ENCODE data around the gene WDR45B.
"Not testable (repeated sequence)": the region's sequence is repeated elsewhere in the genome, so short reads cannot be mapped to it uniquely, and the experiment has no call there.

WDR45B gene

GRCh38 chr17:82655523-82655922, 7.3 kb upstream of the WDR45B start:
- no peak for DNase-seq

GRCh38 chr17:82655038-82655479, 6.8 kb upstream of the WDR45B start:
- no peak for DNase-seq

- DNase-seq, result not testable (repeated sequence)
Observed at GRCh38 chr17:82654611-82655010, 6.4 kb upstream of the WDR45B start.

- no peak for DNase-seq
Observed at GRCh38 chr17:82653651-82654528, 5.6 kb upstream of the WDR45B start.

GRCh38 chr17:82650723-82651122, 2.5 kb upstream of the WDR45B start:
- no peak for DNase-seq

- no peak for DNase-seq
Observed at GRCh38 chr17:82649501-82650261, 1.4 kb upstream of the WDR45B start.

- DNase-seq, result no peak
Observed at GRCh38 chr17:82648742-82649331, 593 bp upstream of the WDR45B start.

DNA sequence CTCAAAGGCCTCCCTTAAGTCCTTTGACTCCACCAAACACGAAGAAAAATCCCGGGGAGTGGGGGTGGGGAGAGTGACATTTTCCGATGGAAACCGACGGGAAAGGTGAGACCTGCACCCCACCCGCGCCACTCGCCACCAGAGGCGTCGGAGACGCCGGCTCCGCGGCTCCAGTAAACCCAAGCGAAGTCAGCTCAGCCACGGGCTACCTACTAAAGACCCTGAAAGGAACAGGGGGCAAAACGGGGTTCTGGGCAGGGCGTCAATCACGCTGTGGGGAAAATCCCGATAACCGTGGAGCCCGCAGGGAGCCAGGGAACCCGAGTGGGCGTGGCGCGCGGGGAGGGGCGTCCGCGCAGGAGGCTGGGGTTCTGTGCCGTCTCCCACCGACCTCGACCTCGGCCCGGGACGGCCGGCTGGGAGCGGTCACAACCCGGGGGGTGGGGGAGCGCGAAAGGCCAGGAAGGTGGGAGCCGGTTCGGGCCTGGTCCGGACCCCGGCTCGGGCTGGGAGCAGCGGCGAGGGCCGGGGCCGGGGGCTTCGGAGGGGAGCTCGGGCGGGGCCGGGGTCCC, 565 bp downstream of the WDR45B start:
- peak; percentile 52 to 64 for DNase-seq

DNA sequence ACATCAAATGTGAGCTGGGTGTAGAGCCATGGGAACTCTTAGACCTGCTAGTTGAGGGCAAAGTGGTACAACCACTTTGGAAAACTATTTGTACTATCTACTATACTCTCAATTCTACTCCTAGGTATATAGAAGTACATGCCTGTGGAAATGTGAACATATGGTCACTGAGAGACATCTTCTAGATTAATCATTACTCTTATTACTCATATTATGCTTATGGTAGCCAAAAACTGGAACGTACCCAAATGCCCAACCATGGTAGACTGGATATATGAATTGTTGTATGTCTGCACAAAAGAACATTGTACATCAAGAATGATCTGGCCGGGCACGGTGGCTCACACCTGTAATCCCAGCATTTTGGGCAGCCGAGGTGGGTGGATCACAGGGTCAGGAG, 2.7 kb downstream of the WDR45B start:
- no peak for DNase-seq

DNA sequence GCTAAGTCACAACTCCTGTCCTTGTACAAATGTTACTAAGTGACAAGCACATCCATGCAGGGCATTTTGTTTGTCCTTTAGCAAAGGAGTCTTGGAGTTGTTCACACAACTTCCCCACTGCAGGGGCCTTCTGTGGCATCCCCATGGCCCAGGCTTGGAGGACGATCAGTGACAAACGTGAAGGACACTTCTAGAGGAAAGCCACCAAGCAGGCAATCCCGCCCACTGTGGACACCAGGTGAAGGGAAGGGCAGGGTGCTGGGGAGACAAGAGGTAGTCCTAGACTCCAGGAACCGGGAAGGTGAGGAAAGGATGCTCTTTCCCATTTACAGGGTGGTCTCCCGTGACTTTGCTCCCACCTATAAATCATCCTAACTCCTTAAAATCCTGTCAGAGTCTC, 4.1 kb downstream of the WDR45B start:
- DNase-seq, result no peak

DNA sequence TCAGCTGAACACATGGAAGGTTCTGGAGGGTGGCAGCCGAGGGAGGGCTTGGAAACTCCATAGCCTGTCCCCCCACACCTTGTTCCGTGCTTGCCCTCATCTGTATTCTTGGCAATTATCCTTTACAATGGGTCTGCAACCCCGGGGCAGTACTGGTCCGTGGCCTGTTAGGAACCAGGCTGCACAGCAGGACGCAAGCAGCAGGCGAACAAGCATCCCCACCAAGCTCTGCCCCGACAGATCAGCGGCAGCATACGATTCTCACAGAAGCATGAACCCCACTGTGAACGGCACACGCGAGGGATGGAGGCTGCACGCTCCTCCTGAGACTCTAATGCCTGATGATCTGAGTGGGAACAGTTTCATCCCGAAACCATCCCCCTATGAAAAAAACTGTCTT, 6.2 kb downstream of the WDR45B start:
- DNase-seq, result no peak

DNA sequence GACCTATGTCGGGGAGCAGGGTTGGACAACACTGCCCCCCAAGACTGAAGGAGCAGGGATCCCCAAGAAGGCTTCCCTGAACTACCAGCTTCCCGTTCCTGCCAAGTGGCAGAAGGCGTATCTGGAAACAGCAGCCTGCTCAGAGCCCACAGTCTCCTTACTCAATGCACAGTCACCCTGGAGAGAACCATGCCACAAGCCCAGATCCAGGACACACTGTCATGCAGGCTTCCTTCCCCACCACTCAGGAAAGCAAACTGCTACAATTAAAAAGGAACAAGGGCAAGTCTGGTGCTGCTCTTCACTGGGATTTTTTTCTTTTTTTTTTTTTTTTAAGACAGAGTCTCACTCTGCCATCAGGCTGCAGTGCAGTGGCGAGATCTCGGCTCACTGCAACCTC, 8.2 kb downstream of the WDR45B start:
- DNase-seq, result no peak

DNA sequence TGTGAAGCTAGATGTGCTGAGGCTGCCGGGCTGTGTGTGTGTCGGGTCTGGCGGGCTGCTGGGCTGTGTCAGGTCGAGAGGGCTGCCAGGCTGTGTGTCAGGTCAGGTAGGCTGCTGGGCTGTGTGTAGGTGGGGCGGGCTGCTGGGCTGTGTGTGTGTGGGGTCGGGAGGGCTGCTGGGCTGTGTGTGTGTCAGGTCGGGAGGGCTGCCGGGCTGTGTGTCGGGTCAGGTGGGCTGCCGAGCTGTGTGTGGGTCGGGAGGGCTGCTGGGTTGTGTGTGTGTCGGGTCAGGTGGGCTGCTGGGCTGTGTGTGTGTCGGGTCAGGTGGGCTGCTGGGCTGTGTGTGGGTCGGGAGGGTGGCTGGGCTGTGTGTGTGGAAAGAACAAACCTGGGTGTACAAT, 8.6 kb downstream of the WDR45B start:
- no peak for DNase-seq

- DNase-seq, result no peak
Observed at GRCh38 chr17:82638183-82638773, 10.0 kb downstream of the WDR45B start.

DNA sequence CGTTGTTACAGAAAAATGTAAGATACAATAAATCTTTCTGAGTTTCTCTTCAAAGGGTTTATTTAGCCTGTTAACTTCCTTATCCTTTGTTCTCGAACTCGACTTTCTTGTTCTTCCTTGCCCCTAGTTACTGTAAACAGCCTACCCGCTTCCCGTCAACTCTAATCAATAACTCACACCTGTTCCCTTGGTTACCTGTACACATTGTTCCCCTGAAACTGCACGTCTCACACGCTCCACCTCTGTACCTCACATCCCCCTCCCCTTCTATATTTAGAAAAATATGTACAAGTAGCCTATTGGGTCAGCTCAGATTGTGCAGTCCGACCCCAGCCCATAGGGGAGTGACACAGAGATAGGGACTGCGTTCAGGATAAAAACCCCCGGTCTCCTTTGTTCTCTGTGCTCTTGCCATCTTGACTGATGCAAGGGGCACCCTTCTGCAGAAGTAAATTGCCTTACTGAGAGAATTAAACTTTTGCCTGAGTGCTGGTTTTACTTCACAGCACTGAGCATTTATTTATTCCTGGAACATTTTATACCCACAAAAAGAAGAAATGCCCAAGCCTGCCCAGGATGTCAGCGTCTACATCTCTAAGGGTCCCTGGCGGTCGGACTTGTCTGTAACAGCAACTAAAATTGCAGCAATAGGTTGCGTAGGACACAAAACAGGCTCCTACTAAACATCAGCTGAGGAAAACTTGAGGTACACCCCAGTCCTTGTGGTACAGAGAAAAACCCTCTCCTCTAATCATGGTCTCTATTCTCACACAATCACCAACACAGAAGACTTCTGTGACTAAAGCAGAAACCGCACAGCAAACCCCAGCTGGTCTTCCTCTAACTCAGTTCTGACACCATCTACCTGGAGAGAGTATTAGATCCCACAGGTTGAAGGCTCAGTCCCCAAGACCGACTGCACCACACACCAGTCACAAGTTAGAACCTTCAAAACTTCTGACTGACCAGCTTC, 11.3 kb downstream of the WDR45B start:
- DNase-seq, result no peak

- DNase-seq, result no peak
Observed at GRCh38 chr17:82633343-82633742, 14.9 kb downstream of the WDR45B start.

DNA sequence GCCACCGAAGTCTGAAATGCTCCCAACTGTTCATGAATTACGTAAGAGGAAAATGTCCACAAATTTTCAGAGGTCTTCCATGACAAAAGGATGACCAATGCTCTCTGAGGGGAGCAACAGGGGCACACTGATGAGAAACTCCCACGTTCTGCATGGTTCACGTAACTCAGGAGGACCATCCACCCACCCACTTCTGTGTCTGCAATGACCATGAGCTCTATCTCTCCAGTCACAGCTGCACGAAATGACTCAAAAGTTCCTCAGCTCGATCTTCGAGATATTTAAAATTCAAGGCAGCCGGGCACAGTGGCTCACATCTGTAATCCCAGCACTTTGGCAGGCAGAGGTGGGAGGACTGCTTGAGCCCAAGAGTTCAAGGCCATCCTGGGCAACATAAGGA, 15.8 kb downstream of the WDR45B start:
- no peak for DNase-seq

- no peak for DNase-seq
Observed at GRCh38 chr17:82631544-82631943, 16.7 kb downstream of the WDR45B start.

DNA sequence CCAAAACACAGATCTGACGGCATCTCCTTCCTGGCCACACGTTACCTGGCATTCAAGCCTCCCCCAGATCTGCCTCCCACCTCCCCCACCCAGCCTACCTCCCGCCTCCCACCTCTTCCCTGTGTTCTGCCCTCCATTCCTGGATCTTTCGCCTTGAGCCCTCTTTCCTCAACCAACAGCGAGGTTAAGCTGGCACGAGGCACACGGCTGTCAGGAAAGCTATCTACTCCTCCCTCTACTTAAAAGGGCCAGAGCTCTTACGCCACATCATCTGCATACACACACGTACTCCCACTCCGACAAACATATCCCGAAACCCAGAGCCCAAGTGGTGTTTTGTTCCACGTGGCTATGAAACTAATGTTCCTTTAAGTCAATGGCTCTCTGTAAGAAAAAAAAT, 18.0 kb downstream of the WDR45B start:
- DNase-seq, result no peak

DNA sequence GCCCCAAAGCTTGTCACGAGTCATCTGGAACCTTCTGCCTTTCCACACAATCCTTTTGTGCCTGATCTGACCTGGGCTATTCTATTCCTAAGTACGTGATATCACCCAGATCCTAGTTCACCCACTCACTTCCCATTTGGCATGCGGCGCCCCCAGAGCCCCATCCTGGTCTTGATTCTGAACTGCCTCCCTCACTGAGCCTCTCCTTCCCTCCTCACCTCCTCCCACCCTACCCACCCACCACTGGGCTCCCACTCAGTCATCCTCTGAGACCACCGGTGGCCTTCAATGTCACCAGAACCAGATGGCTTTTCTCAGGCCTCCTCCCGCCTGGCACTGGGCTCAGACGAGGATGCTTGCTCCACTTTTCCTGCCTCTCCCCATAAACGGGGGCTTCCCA, 18.5 kb downstream of the WDR45B start:
- no peak for DNase-seq

GRCh38 chr17:82627405-82627804, 20.8 kb downstream of the WDR45B start:
- no peak for DNase-seq

DNA sequence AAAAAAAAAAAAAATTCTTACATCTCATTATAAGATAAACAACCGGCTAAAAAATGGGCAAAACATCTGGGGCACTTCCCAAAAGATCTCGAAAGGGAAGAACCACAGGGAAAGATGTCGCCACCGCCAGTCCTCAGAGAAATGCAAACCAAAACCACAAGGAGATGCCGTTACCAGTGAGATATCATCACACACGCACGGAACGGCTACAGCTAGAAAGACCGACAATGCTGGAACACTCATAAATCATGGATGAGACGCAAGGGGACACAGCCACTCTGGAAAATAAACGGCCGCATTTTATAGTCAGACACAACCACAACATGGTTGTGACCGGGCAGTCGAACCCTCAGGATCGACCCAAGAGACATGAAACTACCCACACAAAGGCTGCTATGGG, 24.5 kb downstream of the WDR45B start:
- no peak for DNase-seq
